GM18907 (cell line): Measurements from ENCODE around the gene BSND.

ENCODE experiments used
- ATAC-seq: cut with Tn5 transposase; IDR thresholded peaks from one replicate; pipeline ENCODE4 v1.9.1; 2021; ENCODE audit warnings: mild to moderate bottlenecking, moderate library complexity; ENCODE audit not compliant: unreplicated experiment

Gene BSND

GRCh38 chr1:54975356-54976108, 23.2 kb upstream of the BSND start:
- no peak for ATAC-seq

GRCh38 chr1:54976747-54977146, 22.0 kb upstream of the BSND start:
- ATAC-seq: no peak

DNA sequence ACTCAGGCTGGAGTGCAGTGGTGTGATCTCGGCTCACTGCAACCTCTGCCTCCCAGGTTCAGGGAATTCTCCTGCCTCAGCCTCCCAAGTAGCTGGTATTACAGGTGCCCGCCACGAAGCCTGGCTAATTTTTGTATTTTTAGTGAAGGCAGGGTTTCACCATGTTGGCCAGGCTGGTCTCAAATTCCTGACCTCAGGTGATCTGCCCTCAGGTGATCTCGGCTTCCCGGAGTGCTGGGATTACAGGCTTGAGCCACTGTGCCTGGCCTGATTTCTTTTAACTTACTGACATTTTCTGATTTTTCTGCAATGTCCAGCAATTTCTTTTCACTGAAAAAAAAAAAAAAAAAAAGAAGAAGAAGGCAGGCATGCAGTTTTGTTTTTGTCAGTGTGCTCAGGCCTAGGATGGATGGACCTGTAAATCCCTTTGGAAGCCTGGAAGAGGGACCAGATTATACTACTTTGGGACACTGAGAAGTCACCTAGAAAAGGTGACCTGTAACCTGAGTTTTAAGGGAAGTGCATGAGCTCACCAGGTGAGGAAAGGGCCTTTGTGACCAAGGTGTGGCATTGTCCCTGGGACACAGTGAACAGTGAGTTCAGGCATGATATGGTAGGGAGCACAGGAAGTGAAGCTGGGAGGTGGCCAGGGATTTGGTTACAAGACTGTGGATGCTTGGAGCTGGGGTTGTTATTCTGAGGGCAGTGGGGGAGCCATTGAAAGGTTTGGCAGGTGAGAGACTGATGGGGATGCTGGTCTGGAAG, 21.0 kb upstream of the BSND start:
- ATAC-seq: no peak

- ATAC-seq: no peak
These were observed 20.0 kb upstream of the BSND start for GRCh38 chr1:54978528-54979326.

DNA sequence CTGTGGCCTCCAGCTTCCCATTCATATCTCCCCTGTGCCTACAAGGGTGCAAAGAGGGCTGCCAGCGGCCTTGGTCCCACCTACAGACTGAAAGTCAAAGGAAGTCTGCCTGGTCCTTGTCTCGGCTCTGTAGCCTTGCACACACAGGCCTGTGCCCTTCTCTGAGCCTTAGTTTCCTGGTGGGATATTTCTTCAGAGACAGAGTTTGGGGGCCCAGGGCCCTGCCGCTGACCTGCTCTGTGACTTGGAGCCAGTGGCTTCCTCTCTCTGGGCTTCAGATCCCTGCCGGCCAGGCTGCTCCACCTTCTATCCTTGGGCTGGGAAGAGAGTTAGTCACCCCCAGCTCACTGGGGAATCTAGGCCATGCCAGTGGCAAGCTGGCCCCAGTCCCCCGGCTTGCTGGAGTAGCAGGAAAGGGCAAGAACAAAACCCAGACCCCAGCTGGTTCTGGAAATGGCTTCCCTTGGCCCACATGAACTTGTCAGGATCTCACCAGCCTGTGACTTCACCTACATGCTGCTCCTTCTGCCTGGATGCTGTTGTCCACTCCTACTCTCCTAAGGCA, 19.3 kb upstream of the BSND start:
- ATAC-seq: no peak

GRCh38 chr1:54980046-54980527, 18.6 kb upstream of the BSND start:
- no peak for ATAC-seq

- no peak for ATAC-seq
These were observed 18.0 kb upstream of the BSND start, which contains the start of gene TMEM61 for GRCh38 chr1:54980528-54981241. Gene TMEM61, plus strand, starts transcription at chr1:54980628. Its CDS starts 438 bp downstream, at chr1:54981066.

DNA sequence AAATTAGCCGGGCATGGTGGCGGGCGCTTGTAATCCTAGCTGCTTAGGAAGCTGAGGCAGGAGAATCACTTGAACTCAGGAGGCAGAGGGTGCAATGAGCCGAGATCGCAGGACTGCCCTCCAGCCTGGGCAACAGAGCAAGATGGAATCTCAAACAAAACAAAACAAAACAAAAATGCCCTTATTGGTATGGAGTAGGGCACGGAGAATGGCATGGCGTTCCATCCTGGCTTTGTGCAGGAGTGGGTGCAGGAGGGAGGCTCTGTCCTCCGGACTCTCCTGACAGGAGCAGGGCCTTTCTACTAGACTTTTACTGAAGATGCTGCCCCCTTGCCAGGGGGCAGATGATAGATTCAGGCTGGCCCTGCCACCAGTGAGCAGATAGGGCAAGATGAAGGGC, 17.3 kb upstream of the BSND start:
- no peak for ATAC-seq

DNA sequence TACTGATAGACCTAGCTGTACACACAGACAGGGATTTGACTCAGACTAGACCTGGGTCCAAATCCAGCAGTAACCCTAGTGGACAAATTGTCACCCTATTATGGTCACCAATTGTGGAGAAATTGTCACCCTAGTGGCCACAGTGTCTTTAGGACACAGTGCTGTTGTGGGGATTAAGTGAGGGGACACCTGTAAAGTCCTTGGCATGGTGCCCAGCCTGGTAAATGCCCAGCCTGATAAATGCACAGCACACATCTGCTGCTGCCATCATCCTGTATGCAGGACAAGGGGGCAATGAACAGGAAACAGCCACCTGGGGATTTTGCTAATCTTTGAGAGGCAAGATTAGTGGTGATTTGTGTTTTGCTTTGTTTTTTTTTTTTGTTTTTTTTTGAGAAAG, 16.0 kb upstream of the BSND start:
- ATAC-seq: no peak

DNA sequence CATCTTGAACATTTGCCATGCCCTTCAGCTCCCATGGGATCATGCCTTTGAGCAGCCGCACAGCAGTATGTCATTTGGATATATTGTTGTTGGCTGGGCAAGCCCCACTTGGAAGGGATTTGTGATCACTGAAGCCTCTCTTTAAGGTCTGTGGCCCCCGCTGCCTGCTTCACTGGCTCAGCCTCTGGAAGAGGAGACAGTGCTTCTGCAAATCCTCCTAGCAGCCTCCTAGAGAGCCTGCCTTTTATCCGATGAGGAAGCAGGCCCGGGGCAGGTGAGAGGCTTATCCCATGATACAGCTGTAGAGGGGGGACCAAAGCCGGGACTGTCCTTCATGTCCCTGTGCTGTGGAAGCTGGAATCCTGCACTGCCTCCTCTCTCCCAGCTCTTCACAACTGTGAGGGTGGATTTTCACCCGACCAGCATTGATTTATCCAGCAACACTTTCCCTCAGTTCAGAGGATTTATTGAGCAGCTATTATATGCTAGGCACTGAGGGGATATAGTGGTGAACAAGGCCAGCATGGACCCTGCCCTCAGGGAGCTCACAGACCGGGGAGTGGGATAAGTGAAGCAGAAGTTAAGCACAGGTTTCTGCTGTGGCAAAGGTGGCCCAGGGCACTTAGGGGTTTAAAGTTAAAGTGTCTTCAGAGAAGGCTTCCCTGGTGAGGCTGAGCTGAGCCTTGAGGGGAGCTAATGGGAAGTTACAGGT, 14.4 kb upstream of the BSND start:
- ATAC-seq: no peak

DNA sequence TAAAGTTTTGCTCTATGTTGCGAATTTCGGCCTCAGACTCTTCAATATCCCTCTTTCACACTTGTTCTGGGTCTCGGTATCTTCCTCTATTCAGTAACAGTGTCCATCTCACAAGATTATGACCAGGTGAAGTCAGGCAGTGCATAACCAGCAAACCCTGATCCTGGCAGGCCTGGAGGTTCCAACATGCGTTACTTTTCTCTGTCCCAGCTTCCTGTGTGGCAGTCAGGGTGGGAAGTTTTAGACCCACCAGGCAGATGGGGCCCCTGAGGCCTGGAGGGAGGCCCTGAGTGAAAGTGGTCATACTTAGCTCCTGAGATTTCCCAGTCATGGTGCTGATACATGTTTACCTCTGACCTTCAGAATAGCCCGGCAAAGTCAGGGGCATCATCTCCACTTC, 13.2 kb upstream of the BSND start:
- ATAC-seq: no peak

GRCh38 chr1:54986025-54986424, 12.7 kb upstream of the BSND start:
- no peak for ATAC-seq

- ATAC-seq: no peak
These were observed 12.2 kb upstream of the BSND start for GRCh38 chr1:54986533-54986932.

GRCh38 chr1:54987427-54987826, 11.3 kb upstream of the BSND start:
- no peak for ATAC-seq

- ATAC-seq: no peak
These were observed 10.6 kb upstream of the BSND start for GRCh38 chr1:54987919-54988705.

- ATAC-seq: no peak
These were observed 9.8 kb upstream of the BSND start for GRCh38 chr1:54988975-54989374.

DNA sequence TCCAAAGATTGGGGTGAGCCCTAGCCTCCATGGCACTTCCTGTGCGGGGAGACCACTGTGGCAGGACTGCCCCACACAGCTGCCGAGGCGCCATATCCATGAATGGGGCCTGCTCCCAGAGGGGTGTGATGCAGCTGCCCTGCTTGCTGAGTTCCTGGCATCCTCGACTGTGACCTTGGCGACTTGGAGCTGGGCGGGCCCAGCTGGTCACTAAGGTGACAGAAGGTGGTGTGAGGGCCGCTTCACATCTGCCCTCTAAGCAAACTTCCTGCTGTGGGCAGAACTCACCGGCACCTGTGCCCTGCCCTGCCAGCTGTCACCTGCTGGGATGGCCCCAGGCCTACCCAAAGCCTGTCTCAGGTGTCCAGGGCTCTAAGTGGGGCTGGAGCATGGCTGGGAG, 9.3 kb upstream of the BSND start:
- no peak for ATAC-seq

DNA sequence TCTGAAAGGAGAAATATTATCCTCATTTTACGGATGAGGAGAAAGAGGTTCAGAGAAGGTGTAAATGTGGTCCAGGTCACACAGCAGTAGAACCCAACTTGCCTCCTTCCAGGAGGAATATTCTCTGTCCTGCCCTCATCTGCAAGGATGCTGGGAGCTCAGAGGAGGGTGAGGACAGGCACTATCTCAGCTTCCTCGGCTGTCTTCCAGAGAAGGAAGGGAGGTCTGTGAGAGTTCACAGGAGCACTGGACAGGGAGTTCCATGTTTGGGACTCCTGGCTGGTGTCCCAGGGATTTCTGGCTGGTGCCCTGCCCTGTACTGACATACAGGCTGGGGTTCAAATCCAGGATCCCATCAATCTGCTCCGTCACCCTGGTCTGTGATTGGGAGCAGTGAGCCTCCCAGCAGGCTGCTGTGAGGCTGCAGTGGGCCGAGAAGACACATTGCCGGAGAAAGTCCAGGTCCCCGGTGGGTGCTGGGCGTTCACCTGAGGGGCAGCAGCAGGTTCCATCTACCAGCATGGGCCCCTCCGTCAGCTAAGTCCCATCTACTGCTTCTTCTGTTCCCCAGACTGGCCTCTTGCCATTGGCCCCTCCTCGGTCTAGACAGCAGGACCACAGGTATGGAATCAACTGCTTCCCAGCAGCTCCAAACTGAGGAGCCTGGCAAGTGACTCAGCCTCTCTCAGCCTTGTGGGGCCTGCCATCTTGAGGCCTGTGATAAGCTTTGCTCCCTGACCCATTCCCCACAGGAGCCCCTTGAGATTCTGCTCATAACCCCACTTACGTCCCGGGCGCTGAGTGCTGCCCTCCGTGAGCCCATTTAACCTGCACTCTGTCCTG, 8.5 kb upstream of the BSND start:
- no peak for ATAC-seq
